CD4-positive, alpha-beta T cell treated with Interleukin-17A for 1 hour (primary cell): Measurements from ENCODE around the gene NFATC3.

Experiments
- DNase-seq: peaks from one replicate; pipeline ENCODE4 v3.0.0-alpha.2; 2020

The NFATC3 gene

GRCh38 chr16:68234188-68235107, 149.3 kb downstream of the NFATC3 start:
- DNase-seq: no peak

GRCh38 chr16:68235108-68235886, 150.1 kb downstream of the NFATC3 start:
- DNase-seq: no peak

- DNase-seq: no peak
Measured at GRCh38 chr16:68235887-68236136, 150.6 kb downstream of the NFATC3 start, which contains the start of gene ESRP2. ESRP2 (minus strand) TSS chr16:68236127; CDS start chr16:68236045, 82 bp downstream.

- peak; percentile 52 for DNase-seq
Measured at GRCh38 chr16:68236137-68236825, 151.1 kb downstream of the NFATC3 start.

GRCh38 chr16:68236826-68237242, 151.7 kb downstream of the NFATC3 start:
- no peak for DNase-seq

GRCh38 chr16:68237243-68238028, 152.3 kb downstream of the NFATC3 start:
- peak; percentile 93 for DNase-seq

- no peak for DNase-seq
Measured at GRCh38 chr16:68238029-68238345, 152.8 kb downstream of the NFATC3 start.

- DNase-seq: no peak
Measured at GRCh38 chr16:68242085-68242484, 156.9 kb downstream of the NFATC3 start.

GRCh38 chr16:68242926-68243858, 158.0 kb downstream of the NFATC3 start:
- no peak for DNase-seq

GRCh38 chr16:68244481-68244902, 159.3 kb downstream of the NFATC3 start:
- DNase-seq: no peak

GRCh38 chr16:68244903-68245853, 160.0 kb downstream of the NFATC3 start, which contains the start of gene PLA2G15:
PLA2G15 (plus strand) TSS chr16:68245373; CDS start chr16:68245427, 54 bp downstream.
- DNase-seq: peak; percentile 98

GRCh38 chr16:68246121-68246520, 161.0 kb downstream of the NFATC3 start:
- no peak for DNase-seq

GRCh38 chr16:68246666-68247065, 161.5 kb downstream of the NFATC3 start:
- no peak for DNase-seq

GRCh38 chr16:68247400-68247799, 162.2 kb downstream of the NFATC3 start:
- no peak for DNase-seq

GRCh38 chr16:68247932-68248331, 162.8 kb downstream of the NFATC3 start:
- no peak for DNase-seq

GRCh38 chr16:68249371-68249770, 164.2 kb downstream of the NFATC3 start:
- DNase-seq: no peak

GRCh38 chr16:68250951-68251350, 165.8 kb downstream of the NFATC3 start:
- no peak for DNase-seq

GRCh38 chr16:68251832-68252231, 166.7 kb downstream of the NFATC3 start:
- DNase-seq: no peak

- no peak for DNase-seq
Measured at GRCh38 chr16:68252383-68252782, 167.2 kb downstream of the NFATC3 start.

- DNase-seq: no peak
Measured at GRCh38 chr16:68253721-68254120, 168.6 kb downstream of the NFATC3 start.
